Measurements from ENCODE around the gene MBTPS2.
"Not testable (repeated sequence)": the region's sequence is repeated elsewhere in the genome, so short reads cannot be mapped to it uniquely, and the experiment has no call there.

MBTPS2 gene

DNA sequence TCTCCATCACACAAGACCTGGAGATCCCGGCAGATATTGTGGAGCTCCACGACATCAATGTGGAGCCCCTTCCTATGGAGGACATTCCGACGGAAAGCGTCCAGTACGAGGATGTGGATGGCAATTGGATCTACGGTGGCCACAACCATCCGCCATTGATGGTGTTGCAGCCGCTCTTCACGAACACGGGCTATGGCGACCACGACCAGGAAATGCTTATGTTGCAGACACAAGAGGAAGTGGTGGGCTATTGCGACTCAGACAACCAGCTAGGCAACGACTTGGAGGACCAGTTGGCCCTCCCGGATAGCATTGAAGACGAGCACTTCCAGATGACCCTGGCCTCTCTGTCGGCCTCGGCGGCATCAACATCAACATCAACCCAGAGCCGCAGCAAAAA is 17.1 kb downstream of the MBTPS2 start:
- ATAC-seq (no peak), DNase-seq (no peak)

DNA sequence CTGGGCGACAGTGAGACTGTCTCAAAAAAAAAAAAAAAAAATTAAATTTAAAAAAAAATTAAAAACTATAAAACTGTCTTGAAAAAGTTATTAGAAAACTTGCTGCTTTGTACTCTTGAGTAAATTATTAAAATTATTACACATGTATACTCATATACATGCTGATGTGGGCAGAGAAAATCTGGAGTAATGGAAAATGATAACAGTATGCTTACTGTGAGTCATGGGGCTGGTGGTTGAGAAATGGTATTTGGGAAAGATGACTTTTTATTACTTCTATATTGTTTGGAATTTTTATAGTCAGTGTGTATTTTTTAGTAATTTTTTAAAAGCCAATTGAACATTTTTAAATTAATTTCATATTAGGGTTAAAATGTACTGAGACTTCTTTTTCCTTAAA is 23.8 kb downstream of the MBTPS2 start:
- ATAC-seq, result no peak
- DNase-seq, result no peak

DNA sequence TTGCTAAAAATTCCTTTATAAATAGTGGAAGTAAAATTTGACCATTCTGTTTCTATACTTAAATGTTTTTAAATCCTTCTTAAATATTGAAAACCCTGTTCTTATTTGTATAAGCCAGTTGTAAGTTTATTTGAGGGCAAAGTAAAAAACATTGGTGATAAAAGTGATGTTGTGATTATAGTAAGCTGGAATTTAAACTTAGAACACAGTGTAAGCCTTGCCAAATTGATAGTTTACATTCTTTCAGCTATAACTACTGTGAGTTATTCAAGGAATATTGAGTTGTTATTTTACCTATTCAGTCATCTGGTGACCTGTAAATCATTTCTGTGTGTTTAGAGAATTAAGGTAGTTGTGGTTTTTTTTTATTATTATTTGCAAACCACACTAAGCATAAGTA is 26.0 kb downstream of the MBTPS2 start:
- ATAC-seq (no peak), DNase-seq (no peak)

DNA sequence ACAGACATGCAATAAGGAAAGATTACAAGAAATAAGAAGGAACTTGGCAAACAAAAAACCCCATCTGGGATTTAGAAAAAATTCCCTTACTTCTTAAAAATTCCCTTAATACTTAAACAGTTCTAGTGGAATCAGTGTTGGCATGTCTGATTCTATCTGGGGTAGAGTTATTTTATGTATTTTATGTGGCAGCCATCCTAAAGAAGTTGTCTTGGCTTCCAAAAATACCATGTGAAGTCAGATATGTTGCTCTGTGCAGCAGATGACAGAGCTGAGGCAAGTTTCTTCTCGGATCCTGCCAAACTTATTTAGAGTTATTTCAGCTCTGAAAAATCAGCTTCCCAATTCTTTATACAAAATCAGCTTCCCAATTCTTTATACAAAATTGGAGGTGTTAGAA is 31.1 kb downstream of the MBTPS2 start:
- no peak for ATAC-seq
- no peak for DNase-seq

DNA sequence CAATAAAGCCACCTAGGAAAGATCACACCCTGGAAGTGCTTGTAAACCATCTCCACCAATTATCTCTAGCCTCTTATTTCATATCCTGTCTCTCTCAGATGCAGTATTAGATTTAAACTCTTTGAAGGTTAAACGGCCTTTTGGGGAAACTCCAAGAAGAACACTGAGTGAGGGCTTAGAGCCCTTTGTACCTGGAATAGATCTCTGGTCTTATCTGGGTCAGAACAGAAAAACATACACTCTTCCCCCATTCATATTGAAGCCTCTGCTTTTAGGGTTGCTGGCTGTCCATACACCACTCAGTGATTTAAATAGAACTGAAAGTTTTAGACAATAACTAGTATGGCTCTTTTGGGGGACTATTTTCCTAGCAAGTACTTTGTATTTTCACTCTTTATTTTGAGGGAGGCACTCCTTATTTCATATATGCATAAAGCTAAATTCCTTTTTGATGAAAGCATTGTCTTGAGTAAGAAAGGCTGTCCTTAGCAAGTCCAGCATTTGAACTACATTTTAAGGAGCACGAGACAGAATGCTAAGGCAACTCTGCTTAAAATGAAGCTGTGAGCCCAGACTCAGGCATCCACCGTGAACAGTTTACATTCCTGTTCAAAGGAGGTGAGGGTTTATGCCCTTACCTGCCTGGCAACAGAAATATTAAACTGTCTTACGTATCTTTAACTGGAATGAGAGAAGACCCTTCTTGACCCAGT is 33.8 kb downstream of the MBTPS2 start:
- DNase-seq (no peak), ATAC-seq (no peak)

DNA sequence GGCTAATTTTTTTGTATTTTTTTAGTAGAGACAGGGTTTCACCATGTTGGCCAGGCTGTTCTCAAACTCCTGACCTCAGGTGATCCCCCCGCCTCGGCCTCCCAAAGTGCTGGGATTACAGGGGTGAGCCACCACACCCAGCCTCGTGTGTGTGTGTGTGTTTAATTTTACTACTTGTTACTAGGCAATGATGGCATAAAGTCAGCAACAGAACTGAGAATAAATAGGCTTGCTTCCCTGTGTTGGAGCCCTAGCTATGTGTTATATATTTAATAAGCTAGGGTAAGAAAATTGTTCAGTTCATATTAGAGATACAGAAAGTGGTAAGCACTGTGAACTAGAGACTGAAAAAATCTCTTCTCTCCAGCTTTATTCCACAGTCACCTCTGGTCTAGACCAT is 34.8 kb downstream of the MBTPS2 start:
- DNase-seq, ATAC-seq: not testable (repeated sequence)

DNA sequence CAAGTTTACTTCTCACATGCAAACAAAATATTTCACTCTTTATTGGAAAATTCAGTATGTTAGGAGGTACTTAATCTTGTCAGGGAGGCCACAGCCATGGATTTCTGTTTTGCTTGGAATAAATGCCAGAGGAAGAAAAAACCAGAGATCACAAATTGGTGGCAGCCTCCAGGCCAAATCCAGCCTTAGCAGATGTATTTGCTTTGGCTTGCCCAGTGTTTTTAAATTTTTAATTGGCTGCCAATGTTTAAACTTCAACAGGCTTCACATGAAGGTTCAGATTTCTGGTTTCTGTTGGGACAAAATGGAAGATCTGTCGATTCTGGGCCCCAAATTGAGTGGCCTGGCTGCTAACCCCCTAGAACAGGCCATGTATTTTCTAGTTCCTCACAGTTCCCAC is 35.6 kb downstream of the MBTPS2 start:
- ATAC-seq (no peak), DNase-seq (no peak)

DNA sequence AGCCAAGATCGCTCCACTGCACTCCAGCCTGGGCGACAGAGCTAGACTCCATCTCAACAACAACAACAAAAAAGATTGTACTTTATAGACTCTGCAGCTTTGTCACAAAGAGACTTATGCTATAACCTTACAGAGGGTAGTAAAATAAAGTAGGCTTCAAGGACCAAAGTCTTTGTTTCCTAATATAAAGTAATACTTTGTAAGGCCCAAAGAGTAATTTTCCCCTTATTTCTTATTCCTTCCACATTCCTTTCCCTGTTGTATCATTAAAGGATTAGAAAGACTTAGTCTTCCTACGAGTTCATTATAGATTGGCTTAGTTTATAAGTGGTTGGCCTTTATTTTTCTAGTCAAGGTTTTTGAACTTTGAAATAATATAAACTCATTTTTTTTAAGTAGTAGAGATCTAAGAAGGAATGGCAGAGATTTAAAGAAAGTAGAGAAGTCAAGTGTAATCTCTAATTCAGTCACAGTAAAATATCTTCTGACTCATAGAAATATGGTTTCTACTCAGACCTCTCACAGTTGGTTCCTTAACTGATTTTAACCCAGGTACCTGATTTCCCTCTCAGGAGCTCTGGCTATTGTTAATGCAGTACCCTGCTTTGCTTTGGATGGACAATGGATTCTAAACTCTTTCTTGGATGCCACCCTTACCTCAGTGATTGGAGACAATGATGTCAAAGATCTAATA is 42.6 kb downstream of the MBTPS2 start:
- ATAC-seq (no peak), DNase-seq (no peak)

DNA sequence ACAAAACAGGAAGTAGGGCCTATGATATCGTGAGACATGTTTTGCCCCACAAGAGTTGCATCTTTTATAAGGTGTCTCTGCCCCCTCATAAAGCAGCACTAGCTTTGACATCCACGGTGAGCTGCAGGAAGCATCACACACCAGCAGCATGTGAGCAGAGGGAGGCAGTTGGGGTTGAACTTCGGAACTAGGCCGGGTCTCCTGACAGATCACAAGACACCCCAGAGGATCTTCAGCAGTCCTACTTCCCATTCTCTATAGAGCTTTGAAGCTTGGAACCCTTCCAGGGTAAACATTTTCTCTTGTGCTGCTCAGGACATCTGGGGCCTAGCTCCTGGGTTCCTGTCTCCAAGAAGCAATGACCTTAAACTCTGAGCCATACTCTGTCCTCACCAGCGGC is 43.8 kb downstream of the MBTPS2 start:
- ATAC-seq, result no peak
- no peak for DNase-seq

DNA sequence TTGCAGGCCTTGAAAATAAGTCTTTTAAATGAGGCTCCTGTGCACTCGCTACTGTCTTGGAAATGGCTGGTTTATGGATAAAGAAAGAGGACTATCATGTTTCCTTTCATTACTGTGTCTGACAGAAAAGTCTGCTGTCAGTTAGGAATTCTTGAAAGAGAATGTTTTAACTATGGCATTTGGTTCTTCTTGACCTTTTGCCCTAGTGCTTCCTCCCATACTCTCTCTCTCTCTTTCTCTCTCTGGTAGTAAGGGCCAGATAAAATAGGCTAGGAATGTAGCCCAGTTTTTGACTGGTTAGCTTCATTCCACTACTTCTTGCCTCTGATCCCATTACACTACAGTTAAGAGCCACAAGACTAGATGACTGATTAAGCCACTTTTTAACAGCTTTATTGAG is 46.2 kb downstream of the MBTPS2 start:
- no peak for DNase-seq
- no peak for ATAC-seq

DNA sequence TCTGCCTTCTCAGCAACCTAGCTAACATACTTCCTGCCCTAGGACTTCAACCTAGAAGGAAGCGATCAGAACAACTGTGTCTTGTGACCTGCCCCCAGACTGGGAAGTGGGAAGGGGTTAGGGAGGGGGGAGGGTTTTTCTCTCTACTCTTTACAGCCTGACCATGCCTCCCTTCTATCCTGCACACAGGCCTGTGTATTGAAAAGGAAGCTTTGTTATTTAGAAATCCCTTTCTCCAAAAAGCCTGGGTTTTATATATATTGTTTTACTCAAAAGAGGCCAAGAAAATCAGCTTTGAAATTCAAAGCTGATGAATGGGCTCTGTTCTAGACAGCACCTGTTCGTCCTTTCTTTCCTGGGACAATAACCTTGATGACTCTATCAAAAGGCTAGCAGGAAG is 65.9 kb downstream of the MBTPS2 start:
- no peak for DNase-seq
- ATAC-seq, result no peak

DNA sequence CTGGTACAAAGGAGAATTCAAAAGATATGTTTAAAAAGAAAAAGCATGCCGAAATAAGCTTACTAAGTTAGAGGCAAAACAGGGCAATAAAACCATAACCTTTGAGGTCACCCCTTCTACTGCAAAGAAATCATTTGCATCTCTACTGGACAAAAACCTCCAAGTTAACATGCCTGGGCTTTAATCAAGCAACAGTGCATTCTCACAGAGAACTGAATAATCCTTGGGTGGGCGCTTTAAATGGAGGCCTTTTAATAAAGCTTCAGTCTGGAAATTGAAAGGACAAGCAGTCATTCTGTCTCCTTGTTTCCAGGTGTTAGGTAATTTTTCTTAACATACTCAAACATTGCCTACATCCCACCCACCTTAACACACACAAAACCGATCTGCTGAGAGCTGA is 66.5 kb downstream of the MBTPS2 start:
- DNase-seq, result no peak
- no peak for ATAC-seq

DNA sequence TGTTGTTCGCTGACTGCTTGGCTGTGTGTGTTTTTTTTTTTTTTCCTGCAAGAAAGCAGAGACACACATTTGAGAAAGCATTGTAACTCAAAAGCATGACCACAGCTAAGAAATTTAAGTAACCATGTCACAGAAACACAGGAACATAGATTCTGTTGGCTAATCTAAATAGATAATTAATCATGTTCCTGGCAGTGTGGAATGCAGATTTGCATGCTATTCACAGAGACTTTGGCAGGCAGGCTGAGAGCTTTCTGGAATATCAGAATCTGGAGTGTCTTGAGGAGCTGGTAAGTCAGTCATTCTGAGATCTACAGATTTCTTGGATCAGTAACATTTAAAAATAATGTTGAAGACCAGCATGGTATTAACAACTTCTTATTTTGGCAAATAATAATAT is 67.8 kb downstream of the MBTPS2 start:
- no peak for DNase-seq
- ATAC-seq, result no peak

DNA sequence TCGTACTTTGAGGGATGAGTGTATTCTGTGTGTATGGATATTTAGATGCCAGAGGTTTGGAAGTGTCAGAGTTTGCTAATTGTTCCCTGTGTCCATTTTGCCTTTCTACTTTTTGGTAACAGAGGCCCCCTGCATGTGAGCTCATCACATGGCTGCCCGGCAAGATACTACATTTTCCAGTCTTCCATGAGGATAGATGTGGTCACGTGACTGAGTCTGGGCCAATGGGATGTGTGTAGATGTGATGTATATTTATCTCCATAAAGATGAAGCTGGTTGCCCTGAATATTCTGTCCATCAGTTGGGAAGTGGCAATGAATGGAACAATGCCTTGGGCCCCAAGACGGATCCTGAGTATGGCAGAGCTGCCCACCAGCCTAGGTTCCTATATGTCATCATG is 72.1 kb downstream of the MBTPS2 start:
- DNase-seq, result no peak
- ATAC-seq, result no peak

DNA sequence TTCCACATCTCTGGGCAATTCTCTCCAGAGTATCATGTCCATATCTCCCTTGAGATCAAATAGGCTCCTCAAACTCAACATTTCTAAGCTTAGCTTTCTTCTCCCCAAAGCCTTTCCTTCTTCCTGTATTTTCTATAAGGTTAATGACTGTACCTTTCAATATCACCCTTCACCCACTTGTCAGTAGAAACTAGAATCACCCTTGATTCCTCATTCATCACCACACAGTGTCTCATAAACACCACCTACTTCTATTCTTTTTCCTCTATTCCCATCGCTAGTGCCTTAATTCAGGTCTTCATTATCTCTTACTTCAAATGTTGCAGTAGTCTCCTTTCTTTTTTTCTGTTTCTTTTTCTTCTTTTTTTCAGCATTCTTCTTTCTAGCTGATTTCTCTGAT is 72.8 kb downstream of the MBTPS2 start:
- ATAC-seq (no peak), DNase-seq (no peak)

DNA sequence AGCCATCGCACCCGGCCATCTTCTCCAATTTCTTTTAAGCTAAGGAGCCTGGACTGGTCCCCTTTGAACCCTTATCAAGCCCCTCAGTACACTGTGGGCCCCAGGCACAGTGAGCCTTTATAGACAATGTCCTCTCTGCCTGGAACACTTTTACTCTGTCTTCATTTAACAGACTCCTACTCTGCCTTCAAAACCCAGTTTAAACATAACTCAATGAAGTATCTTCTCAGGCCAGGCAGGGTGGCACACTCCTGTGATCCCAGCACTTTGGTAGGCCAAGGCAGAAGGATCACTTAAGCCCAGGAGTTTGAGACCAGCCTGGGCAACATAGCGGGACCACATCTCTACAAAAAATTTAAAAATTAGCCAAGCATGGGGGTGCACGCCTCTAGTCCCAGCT is 73.6 kb downstream of the MBTPS2 start:
- ATAC-seq (no peak), DNase-seq (no peak)

DNA sequence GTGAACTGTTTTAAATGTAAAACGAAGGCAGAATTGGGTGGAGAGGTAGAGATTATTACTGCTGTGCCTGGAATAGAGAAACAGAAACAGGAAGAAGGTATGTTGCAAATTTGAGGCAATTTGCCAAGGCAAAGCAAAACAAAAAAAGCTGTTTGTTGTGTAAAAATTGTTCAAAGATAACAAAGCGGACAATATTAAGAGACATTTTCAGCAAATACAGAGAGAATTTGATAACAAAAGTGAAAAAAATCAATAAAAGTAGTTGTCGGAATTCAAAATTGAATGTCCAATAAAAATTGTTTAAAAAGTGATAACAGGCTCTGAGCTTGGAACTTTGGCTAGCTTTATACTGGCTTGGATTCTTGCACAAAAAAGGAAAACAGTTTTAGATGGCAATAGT is 86.7 kb downstream of the MBTPS2 start:
- DNase-seq, result no peak
- no peak for ATAC-seq

DNA sequence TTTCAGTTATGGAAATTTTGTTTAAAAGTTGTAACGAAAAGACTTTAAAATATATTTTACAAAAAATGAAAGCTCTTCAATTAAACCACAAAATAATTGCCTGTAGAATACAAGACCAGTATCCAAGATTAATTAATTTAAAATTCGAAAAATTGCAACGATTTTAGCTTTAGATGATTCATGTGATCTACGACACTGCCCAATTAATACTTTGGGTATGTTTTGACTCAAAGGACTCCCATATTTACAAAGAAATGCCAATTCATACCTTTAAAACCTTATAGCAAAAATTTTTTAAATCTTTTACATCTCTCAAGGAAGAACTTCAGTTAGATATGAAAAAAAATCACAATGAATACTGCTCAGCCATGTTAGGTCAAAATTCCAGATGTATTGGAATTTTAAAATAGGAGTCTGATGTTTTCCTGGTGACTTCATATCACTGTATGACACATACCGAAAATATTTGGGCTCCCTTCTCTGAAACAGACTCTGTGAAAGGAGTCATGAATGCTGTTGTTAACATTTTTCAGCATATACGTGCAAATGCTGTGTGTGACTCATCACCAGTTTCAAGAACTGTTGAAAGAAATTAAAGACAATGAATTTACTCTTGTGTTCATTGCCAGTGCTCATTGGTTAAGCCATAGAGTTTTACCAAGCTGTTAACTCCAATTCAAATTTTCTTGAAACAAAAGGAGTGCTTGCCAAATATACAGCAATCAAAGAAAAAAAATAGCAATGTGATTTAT is 87.3 kb downstream of the MBTPS2 start:
- ATAC-seq, result peak; percentile 87
- no peak for DNase-seq

DNA sequence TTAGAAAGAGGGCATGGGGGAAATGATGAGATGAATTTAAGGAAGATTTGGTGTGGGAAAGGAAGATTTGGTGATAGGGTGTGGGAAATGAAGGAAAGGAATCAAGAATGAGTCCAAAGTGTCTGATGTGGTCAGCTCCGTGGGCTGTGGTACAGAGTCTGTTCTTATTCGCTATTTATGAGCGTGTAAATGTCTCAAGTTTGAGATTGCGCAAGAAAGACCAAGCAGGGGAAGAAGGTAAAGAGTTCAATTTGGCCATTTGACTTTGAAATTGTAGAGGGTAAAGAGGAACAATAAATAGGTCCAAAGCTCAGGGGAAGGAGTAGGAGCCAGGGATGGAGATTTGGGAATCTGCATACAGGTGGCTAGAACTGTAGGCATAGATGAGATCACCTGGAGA is 89.8 kb downstream of the MBTPS2 start:
- DNase-seq (no peak), ATAC-seq (no peak)

DNA sequence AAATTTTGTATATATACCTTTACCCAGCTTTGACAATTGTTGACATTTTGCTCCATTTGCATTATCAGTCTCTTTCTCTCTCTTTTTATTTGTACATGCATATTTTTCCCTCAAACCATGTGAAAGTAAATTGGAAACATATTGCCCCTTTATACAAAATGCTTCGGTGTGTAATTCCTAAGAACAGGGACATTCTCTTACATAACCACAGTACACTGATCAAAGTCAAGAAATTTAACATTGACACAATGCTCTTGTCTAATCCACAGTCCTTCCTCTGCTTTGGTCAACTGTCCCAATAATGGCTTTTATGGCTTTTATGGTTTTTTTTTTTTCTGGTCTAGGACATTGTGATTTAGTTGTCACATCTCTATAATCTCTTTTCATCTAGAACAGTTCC is 91.6 kb downstream of the MBTPS2 start:
- no peak for DNase-seq
- ATAC-seq, result no peak

DNA sequence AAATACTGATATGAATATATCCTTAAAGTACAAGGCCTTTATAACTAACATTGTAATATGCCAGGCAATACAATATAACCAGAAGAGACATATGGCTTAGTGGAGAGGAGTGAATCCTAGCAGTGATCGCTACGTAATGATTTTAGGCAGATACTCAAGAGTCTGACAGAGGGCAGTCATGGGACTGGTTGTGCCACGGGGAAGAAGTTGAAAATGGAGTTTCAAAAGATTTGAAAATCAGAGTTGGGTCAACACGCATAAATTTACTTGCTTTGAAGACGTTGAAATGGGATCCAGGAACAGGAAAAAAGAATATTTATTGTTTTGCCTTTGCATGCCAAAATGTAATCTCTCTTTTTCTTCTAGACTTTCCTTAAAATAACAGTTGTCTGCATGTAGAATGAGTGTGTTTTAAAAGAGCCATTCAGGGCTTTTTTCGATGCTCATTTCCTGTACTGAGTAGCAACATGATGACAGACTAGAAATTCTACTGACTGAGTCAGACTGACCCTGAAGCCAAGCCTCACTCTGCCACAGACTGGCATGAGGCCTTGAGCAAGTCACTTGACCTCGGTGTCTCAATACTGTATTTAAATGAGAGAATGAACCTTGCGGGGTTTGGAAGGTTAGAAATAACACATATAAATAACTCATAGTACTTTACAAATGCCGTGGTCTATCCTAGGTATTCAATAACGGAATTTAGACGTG is 93.0 kb downstream of the MBTPS2 start:
- no peak for DNase-seq
- peak; percentile 62 for ATAC-seq

DNA sequence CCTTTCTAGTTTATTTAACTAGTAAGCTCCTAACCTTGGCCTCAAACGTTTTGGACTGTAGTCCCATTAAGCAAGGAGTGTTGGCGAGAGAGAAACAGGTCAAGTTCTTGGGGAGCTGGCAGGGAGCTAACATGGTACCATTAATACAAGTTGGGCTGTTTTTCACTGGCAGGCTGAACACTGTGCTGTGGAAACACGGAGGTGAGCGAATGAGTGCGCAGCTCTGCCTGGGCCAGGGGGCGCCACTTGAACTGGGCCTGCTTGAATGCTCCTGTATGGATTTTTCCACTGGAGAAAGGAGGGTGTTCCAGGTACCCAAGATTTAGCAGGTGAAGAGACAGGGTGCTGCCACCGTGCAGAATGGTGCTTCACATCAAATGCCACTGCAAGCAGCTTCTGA is 93.7 kb downstream of the MBTPS2 start:
- DNase-seq (no peak), ATAC-seq (no peak)

DNA sequence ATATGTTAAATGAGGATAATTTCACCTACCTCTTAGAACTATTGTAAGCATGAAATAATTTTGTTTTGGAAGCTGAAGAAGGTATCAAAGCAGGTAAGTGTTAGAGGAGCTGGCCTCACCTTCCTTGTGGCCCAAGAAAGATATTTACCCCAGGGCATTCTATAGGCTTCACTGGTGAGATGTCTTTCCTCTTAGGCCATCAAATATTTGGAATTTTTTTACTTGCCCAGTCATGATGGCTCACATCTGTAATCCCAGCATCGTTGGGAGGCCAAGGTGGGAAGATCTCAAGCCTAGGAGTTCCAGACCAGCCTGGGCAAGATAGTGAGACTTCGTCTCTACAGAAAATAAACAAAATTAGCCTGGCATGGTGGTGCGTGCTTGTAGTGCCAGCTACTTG is 95.0 kb downstream of the MBTPS2 start:
- DNase-seq (no peak), ATAC-seq (no peak)

Data from stimulated activated naive CD8-positive, alpha-beta T cell treated with anti-CD3 and anti-CD28 coated beads, Interleukin-15, Interleukin-2, amounts not matched to agents 100 U/mL and 50 U/mL, for 24 hours (primary cell).